HCT116 (cell line): Measurements from ENCODE around the gene ATP10B. TPM values are rescaled to one million over a fixed set of nuclear protein-coding genes. Genes with fewer than 3 reads are reported as not detected.

Experiments
- ATAC-seq: fragments of 200-7000 bp; cut with Tn5 transposase; 2 replicates; pipeline ENCODE4 v1.9.1; 2020; ENCODE audit warnings: mild to moderate bottlenecking, moderate library complexity
- BruUV-seq: library from RNA; stranded (reverse); fragments of 400-500 nt; replicated peaks from 2 replicates; lab custom pipeline; 2021; lab: Mats Ljungman, UMichigan
- CTCF ChIA-PET: fragments of 300-600 bp; sonication (Branson Sonifier 250); formaldehyde crosslinking; loops from one replicate; lab custom pipeline; 2021; ENCODE audit warnings: antibody characterized with exemption; lab: Charles Lee
- POLR2A ChIA-PET: fragments of 300-600, 350-600 bp; sonication (Branson Sonifier 250); formaldehyde crosslinking; loops from one replicate; lab custom pipeline; 2021; ENCODE audit warnings: antibody characterized with exemption; lab: Charles Lee
- RAD21 ChIA-PET, 2 experiments: fragments of 300-600 bp; sonication (Branson Sonifier 250); formaldehyde crosslinking; loops; one replicate each; lab custom pipeline; 2023; ENCODE audit warnings: low total read pairs in 2 of 2; ENCODE audit not compliant: uncharacterized antibody in 2 of 2, unreplicated experiment in 2 of 2, low non-redundant PET in 1 of 2; lab: Charles Lee
- DNase-seq: peaks from one replicate; pipeline ENCODE4 v3.0.0-alpha.2; 2010; ENCODE audit warnings: low read depth, low spot score
- H2AFZ ChIP-seq: fragments of 200-600 bp; shearing (Covaris generic), sonication (generic); 2 replicates; pipeline ENCODE4 v1.6.1; 2017; ENCODE audit warnings: low read depth, mixed run types, mixed read lengths, antibody characterized with exemption, low read length; ENCODE audit not compliant: poor library complexity, severe bottlenecking
- H3K27ac ChIP-seq: 2 replicates; pipeline ENCODE4 v1.5.1; 2012; ENCODE audit warnings: low read depth, low read length
- H3K27me3 ChIP-seq: fragments of 200-600 bp; sonication (generic); 2 replicates; pipeline ENCODE4 v1.6.1; 2016; ENCODE audit warnings: mixed run types, low read length, mixed read lengths; ENCODE audit not compliant: insufficient read depth
- H3K36me3 ChIP-seq, 2 experiments: fragments of 200-500 bp in 1 of 2; fragments of 200-600 bp in 1 of 2; sonication (Bioruptor generic) in 1 of 2; sonication (generic) in 1 of 2; 2 replicates each; pipeline versions ENCODE4 v1.5.1 to v1.6.1; 2014 to 2016; ENCODE audit warnings: low read length in 2 of 2, inconsistent platforms in 1 of 2, mixed read lengths in 1 of 2, mixed run types in 1 of 2; ENCODE audit not compliant: insufficient read depth in 2 of 2, control insufficient read depth in 1 of 2
- H3K4me1 ChIP-seq, 2 experiments: fragments of 200-600 bp in 1 of 2; sonication (generic) in 1 of 2; 2 replicates each; pipeline versions ENCODE4 v1.5.1 to v1.6.1; 2012 to 2017; ENCODE audit warnings: low read length in 2 of 2, inconsistent platforms in 1 of 2, mild to moderate bottlenecking in 1 of 2, mixed read lengths in 1 of 2, mixed run types in 1 of 2, moderate library complexity in 1 of 2; ENCODE audit not compliant: insufficient read depth in 2 of 2, control insufficient read depth in 1 of 2
- H3K4me2 ChIP-seq: fragments of 200-600 bp; sonication (generic); 2 replicates; pipeline ENCODE4 v1.6.1; 2017; ENCODE audit warnings: mixed run types, low read length, mixed read lengths
- H3K4me3 ChIP-seq, 2 experiments: fragments of 200-600 bp in 1 of 2; sonication (generic) in 1 of 2; replicated peaks in 1 of 2; 2 replicates each; pipeline ENCODE4 v1.5.1; 2011 to 2016; ENCODE audit warnings: low read length in 2 of 2, control low read depth in 1 of 2, low read depth in 1 of 2, mild to moderate bottlenecking in 1 of 2, mixed read lengths in 1 of 2, mixed run types in 1 of 2
- H3K79me2 ChIP-seq: fragments of 200-600 bp; sonication (generic); 2 replicates; pipeline ENCODE4 v1.6.1; 2017; ENCODE audit warnings: mild to moderate bottlenecking, mixed run types, low read length, moderate library complexity, mixed read lengths; ENCODE audit not compliant: insufficient read depth
- H3K9ac ChIP-seq: fragments of 200-600 bp; sonication (generic); 2 replicates; pipeline ENCODE4 v1.6.1; 2016; ENCODE audit warnings: low read length, mixed read lengths
- H3K9me2 ChIP-seq: fragments of 200-600 bp; sonication (generic), shearing (Covaris generic); 2 replicates; pipeline ENCODE4 v1.6.1; 2017; ENCODE audit warnings: mixed run types, mild to moderate bottlenecking, moderate library complexity; ENCODE audit not compliant: insufficient read depth
- H3K9me3 ChIP-seq, 2 experiments: fragments of 200-500 bp in 1 of 2; fragments of 200-600 bp in 1 of 2; sonication (Bioruptor generic) in 1 of 2; sonication (generic) in 1 of 2; 2 replicates each; pipeline ENCODE4 v1.6.1; 2014 to 2017; ENCODE audit warnings: low read length in 2 of 2, mixed read lengths in 2 of 2, inconsistent platforms in 1 of 2, low read depth in 1 of 2, mild to moderate bottlenecking in 1 of 2, mixed run types in 1 of 2, moderate library complexity in 1 of 2; ENCODE audit not compliant: control insufficient read depth in 1 of 2, insufficient read depth in 1 of 2
- H4K20me1 ChIP-seq: fragments of 200-600 bp; sonication (generic), shearing (Covaris generic); 2 replicates; pipeline ENCODE4 v1.6.1; 2017; ENCODE audit warnings: mixed run types, mild to moderate bottlenecking, moderate library complexity; ENCODE audit not compliant: insufficient read depth
- ATF3 ChIP-seq: IDR thresholded peaks from 2 replicates; pipeline ENCODE4 v1.6.1; 2012
- CBX3 ChIP-seq: IDR thresholded peaks from 2 replicates; pipeline ENCODE4 v1.6.1; 2012; ENCODE audit warnings: low read depth
- CEBPB ChIP-seq: IDR thresholded peaks from 2 replicates; pipeline ENCODE4 v1.6.1; 2012; ENCODE audit warnings: low read depth
- ELF1 ChIP-seq: IDR thresholded peaks from 2 replicates; pipeline ENCODE4 v1.6.1; 2012; ENCODE audit warnings: low read depth, borderline replicate concordance
- JUND ChIP-seq: IDR thresholded peaks from 2 replicates; pipeline ENCODE4 v1.6.1; 2012
- POLR2A ChIP-seq: IDR thresholded peaks from 2 replicates; pipeline ENCODE4 v1.7.0; 2011; ENCODE audit warnings: borderline replicate concordance; ENCODE audit not compliant: insufficient read depth, insufficient read length; ENCODE audit errors: extremely low read depth
- RAD21 ChIP-seq: IDR thresholded peaks from 2 replicates; pipeline ENCODE4 v1.6.1; 2012; ENCODE audit warnings: low read depth, mild to moderate bottlenecking
- REST ChIP-seq: IDR thresholded peaks from 2 replicates; pipeline ENCODE4 v1.6.1; 2012; ENCODE audit warnings: low read depth
- SIN3A ChIP-seq: IDR thresholded peaks from 2 replicates; pipeline ENCODE4 v1.6.1; 2012; ENCODE audit warnings: low read depth
- TCF7L2 ChIP-seq: IDR thresholded peaks from 2 replicates; pipeline ENCODE4 v1.7.0; 2011; ENCODE audit warnings: borderline replicate concordance, inconsistent platforms; ENCODE audit not compliant: insufficient read depth, insufficient read length; ENCODE audit errors: extremely low read depth
- ZFX ChIP-seq: fragments of 450-650 bp; IDR thresholded peaks from 2 replicates; pipeline ENCODE4 v1.6.1; 2017
- ZNF274 ChIP-seq: fragments of 200-500 bp; sonication (Bioruptor generic); IDR thresholded peaks from 2 replicates; pipeline ENCODE4 v1.6.1; 2014; ENCODE audit warnings: mild to moderate bottlenecking, low read depth, low read length, inconsistent platforms
- intact Hi-C: fragments of 100-400 bp; cut with micrococcal nuclease; formaldehyde crosslinking; loops from 2 replicates; pipeline ENCODE4 v1.10.0; 2022
- total RNA-seq: library from RNA; stranded (reverse); gene quantifications from one replicate; pipeline ENCODE4 v1.2.1, GENCODE V29; 2021; ENCODE audit not compliant: unreplicated experiment
- TF ChIP-seq, protein P1 (sequence below): IDR thresholded peaks from 2 replicates; pipeline ENCODE4 v1.6.1; 2011; ENCODE audit warnings: mild to moderate bottlenecking, low read length, moderate library complexity; ENCODE audit not compliant: insufficient replicate concordance; ENCODE audit errors: extremely low read depth

Gene ATP10B
- total RNA-seq, 1 experiment from 2014 or later, result 0.07 TPM

- no peaks in the 10 kb centered on the region for H3K9me2 ChIP-seq
- ATAC-seq (no peak), DNase-seq (no peak)
- intact Hi-C loops, result no loop called here
- ChIA-PET CTCF (no interaction called here), POLR2A (no interaction called here), RAD21 (no interaction called here)
- no peaks in the 10 kb centered on the region for H4K20me1 ChIP-seq
- H3K4me2 ChIP-seq, result no peak overlapping the region
- no peaks in the 10 kb centered on the region for H3K79me2 ChIP-seq
- no peak overlapping the region for H3K4me3 ChIP-seq
- no peaks in the 10 kb centered on the region for H3K27me3 ChIP-seq
- H3K9ac ChIP-seq, result no peak overlapping the region
- H3K9me3 ChIP-seq, result no peaks in the 10 kb centered on the region
- H2AFZ ChIP-seq, result no peak overlapping the region
- H3K27ac ChIP-seq, result no peak overlapping the region
- no peaks in the 10 kb centered on the region for H3K36me3 ChIP-seq
- no TSS peak for BruUV-seq
- no peaks in the 10 kb centered on the region for H3K4me1 ChIP-seq
- TF ChIP-seq, protein P1, sequence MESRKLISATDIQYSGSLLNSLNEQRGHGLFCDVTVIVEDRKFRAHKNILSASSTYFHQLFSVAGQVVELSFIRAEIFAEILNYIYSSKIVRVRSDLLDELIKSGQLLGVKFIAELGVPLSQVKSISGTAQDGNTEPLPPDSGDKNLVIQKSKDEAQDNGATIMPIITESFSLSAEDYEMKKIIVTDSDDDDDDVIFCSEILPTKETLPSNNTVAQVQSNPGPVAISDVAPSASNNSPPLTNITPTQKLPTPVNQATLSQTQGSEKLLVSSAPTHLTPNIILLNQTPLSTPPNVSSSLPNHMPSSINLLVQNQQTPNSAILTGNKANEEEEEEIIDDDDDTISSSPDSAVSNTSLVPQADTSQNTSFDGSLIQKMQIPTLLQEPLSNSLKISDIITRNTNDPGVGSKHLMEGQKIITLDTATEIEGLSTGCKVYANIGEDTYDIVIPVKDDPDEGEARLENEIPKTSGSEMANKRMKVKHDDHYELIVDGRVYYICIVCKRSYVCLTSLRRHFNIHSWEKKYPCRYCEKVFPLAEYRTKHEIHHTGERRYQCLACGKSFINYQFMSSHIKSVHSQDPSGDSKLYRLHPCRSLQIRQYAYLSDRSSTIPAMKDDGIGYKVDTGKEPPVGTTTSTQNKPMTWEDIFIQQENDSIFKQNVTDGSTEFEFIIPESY, result no peak
- TF ChIP-seq TCF7L2 (no peak), JUND (no peak), POLR2A (no peak), ELF1 (no peak)
Measured at GRCh38 chr5:160672521-160672920, 179.5 kb downstream of the ATP10B start.

GRCh38 chr5:160668356-160668755 lies 183.7 kb downstream of the ATP10B start:
- H3K36me3 ChIP-seq, result no peaks in the 10 kb centered on the region
- H2AFZ ChIP-seq, result no peak overlapping the region
- RAD21 ChIA-PET, result no interaction called here
- intact Hi-C loops, result no loop called here
- H3K27ac ChIP-seq, result no peak overlapping the region
- DNase-seq, result no peak
- no peak for ATAC-seq
- H3K79me2 ChIP-seq, result no peaks in the 10 kb centered on the region
- CTCF ChIA-PET, result no interaction called here
- H3K9ac ChIP-seq, result no peak overlapping the region
- H3K9me3 ChIP-seq, result no peaks in the 10 kb centered on the region
- no peaks in the 10 kb centered on the region for H3K27me3 ChIP-seq
- no peak overlapping the region for H3K4me2 ChIP-seq
- no peaks in the 10 kb centered on the region for H3K4me1 ChIP-seq
- H3K9me2 ChIP-seq, result no peaks in the 10 kb centered on the region
- POLR2A ChIA-PET, result no interaction called here
- no peak overlapping the region for H3K4me3 ChIP-seq
- H4K20me1 ChIP-seq, result no peaks in the 10 kb centered on the region
- no TSS peak for BruUV-seq
- TF ChIP-seq SIN3A, result no peak
- TF ChIP-seq CBX3, result no peak
- TF ChIP-seq POLR2A, result no peak
- no peak for TF ChIP-seq ATF3
- no peak for TF ChIP-seq JUND
- no peak for TF ChIP-seq ZFX
- TF ChIP-seq, protein P1, result no peak
- no peak for TF ChIP-seq CEBPB
- TF ChIP-seq RAD21, result no peak
- TF ChIP-seq ZNF274, result no peak
- no peak for TF ChIP-seq REST
- TF ChIP-seq ELF1, result no peak
